ENCODE results near the gene GDF3. TPM values are rescaled to one million over a fixed set of nuclear protein-coding genes. Genes with fewer than 3 reads are reported as not detected.
"Not testable (repeated sequence)": the region's sequence is repeated elsewhere in the genome, so short reads cannot be mapped to it uniquely, and the experiment has no call there.

GDF3 gene
- polyA plus RNA-seq, result under 1 TPM in 1 of 2 donors, not detected in 1; 0.02 TPM

DNA sequence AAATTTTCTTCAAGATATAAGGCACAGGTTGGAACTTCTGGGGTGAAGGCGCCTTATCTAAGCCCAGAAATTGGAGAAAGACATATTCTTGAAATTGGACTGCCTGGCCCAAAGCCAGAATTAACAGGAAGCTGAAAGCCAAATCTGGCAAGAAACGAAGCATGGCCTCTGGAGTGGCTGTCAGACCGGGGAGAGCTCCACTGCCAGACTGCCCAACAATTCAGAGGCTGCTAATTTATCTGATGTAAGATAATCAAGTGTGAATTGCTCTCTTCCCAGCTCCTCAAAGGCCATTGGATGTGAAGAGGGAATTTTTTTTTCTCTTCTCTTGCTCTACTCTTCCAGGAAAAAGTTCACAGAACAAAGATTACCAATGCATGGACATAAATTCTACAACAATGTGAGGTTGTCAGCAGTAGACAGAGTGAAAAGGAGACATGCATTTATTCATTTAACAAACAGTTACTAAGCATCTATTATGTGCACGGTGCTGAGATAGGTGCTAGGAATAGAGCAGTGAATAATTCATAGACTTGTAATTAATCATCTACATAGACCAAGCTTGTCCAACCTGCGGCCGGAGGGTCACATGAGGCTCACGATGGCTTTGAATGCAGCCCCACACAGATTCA is at the start of gene GDF3:
Gene GDF3, minus strand, starts transcription at position 210 of the 632 bp plus-strand sequence. Its CDS starts 47 bp downstream, at position 163.
- Histone ChIP-seq H3K36me3 (ENCODE audit: control insufficient read depth in 2 of 2, insufficient read depth in 2 of 2, low read length in 1 of 2) (no peaks in the 10 kb centered on the region), H3K9me3 (ENCODE audit: control insufficient read depth in 2 of 2, insufficient read depth in 1 of 2, low read depth in 1 of 2, low read length in 1 of 2) (no peaks in the 10 kb centered on the region), H3K27ac (ENCODE audit: low read depth in 2 of 2, low read length in 1 of 2) (no peak within 1 kb of the TSS), H3K4me1 (ENCODE audit: control insufficient read depth in 2 of 2, insufficient read depth in 2 of 2, low read length in 1 of 2) (no peaks in the 10 kb centered on the region), H3K27me3 (ENCODE audit: control insufficient read depth in 1 of 2, insufficient read depth in 2 of 2, low read length in 2 of 2) (no peaks in the 10 kb centered on the region), H3K4me3 (ENCODE audit: low read depth in 1 of 2, low read length in 2 of 2) (no peak within 1 kb of the TSS)
- 40 to 43% methylated on average over 7 of the region's 7 CpGs for WGBS, 2 donors

DNA sequence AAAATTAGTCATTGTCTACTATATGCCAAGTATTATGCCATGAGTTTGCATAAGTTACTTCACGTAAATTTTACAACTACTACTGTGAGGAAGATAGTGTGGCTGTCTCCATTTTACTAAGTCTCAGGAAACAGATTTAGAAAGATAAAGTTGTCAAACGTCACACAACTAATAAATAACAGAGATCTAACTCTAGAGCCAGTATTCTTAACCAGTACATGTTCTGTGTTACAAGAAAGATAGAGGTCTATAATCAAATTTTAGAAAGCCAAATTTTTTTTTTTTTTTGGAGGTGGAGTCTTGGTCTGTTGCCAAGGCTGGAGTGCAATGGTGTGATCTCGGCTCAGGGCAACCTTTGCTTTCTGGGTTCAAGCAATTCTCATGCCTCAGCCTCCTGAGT is 37.4 kb upstream of the GDF3 start:
- 50 to 65% methylated on average over 3 of the region's 3 CpGs for whole genome bisulfite sequencing, 2 donors
- Histone ChIP-seq H3K27ac (ENCODE audit: low read depth in 2 of 2, low read length in 1 of 2) (no peak overlapping the region), H3K9me3 (ENCODE audit: control insufficient read depth in 2 of 2, insufficient read depth in 1 of 2, low read depth in 1 of 2, low read length in 1 of 2) (no peaks in the 10 kb centered on the region), H3K27me3 (ENCODE audit: control insufficient read depth in 1 of 2, insufficient read depth in 2 of 2, low read length in 2 of 2) (no peaks in the 10 kb centered on the region), H3K4me1 (ENCODE audit: control insufficient read depth in 2 of 2, insufficient read depth in 2 of 2, low read length in 1 of 2) (no peaks in the 10 kb centered on the region), H3K4me3 (ENCODE audit: low read depth in 1 of 2, low read length in 2 of 2) (no peak overlapping the region), H3K36me3 (ENCODE audit: control insufficient read depth in 2 of 2, insufficient read depth in 2 of 2, low read length in 1 of 2) (no peaks in the 10 kb centered on the region)

DNA sequence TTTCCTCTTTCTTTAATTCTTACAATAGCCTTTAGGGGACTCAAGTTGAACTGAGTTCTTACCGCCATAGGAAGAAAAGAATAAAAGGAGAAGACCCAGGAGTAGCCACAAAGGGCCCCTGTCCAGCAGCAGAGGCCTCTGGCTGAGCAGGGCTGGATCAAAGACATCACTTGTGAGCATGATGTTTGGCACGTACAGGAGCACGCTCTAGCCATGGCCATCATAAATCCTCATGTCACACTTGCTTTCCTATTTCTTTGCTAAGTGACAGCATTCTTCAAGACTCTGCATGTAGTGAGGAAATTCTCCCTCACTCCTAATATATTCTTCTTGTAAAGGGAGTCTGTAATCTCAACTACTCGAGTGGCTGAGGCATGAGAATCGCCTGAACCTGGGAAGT is 35.9 kb upstream of the GDF3 start:
- H3K36me3 ChIP-seq (ENCODE audit: control insufficient read depth in 2 of 2, insufficient read depth in 2 of 2, low read length in 1 of 2), result no peaks in the 10 kb centered on the region
- no peaks in the 10 kb centered on the region for H3K27me3 ChIP-seq (ENCODE audit: control insufficient read depth in 1 of 2, insufficient read depth in 2 of 2, low read length in 2 of 2)
- H3K4me3 ChIP-seq (ENCODE audit: low read depth in 1 of 2, low read length in 2 of 2), result no peak overlapping the region
- H3K4me1 ChIP-seq (ENCODE audit: control insufficient read depth in 2 of 2, insufficient read depth in 2 of 2, low read length in 1 of 2), result no peaks in the 10 kb centered on the region
- H3K9me3 ChIP-seq (ENCODE audit: control insufficient read depth in 2 of 2, insufficient read depth in 1 of 2, low read depth in 1 of 2, low read length in 1 of 2), result no peaks in the 10 kb centered on the region
- 35 to 37% methylated on average over 5 of the region's 5 CpGs for WGBS, 2 donors
- H3K27ac ChIP-seq (ENCODE audit: low read depth in 2 of 2, low read length in 1 of 2), result no peak overlapping the region

DNA sequence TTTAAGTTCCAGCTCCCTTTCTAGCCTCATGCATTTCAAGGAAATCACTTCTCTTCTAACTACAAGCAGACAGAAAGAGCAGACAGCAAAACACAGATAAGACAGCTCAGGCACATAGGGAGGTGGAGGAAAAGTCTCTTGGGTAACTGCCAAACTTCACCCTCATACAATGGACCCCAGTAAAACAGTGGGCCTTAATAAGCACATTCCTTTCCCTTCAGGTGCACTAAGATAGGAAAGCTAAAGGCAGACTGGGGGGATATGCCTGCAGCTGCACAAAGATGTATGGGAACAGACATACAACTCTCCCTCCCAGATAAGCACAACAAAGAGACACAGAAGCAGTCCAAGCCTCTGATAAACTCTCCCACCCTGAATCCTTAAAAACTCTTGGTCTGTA is 35.4 kb upstream of the GDF3 start:
- H3K4me1 ChIP-seq (ENCODE audit: control insufficient read depth in 2 of 2, insufficient read depth in 2 of 2, low read length in 1 of 2); H3K9me3 ChIP-seq (ENCODE audit: control insufficient read depth in 2 of 2, insufficient read depth in 1 of 2, low read depth in 1 of 2, low read length in 1 of 2); H3K4me3 ChIP-seq (ENCODE audit: low read depth in 1 of 2, low read length in 2 of 2); H3K36me3 ChIP-seq (ENCODE audit: control insufficient read depth in 2 of 2, insufficient read depth in 2 of 2, low read length in 1 of 2); H3K27me3 ChIP-seq (ENCODE audit: control insufficient read depth in 1 of 2, insufficient read depth in 2 of 2, low read length in 2 of 2); H3K27ac ChIP-seq (ENCODE audit: low read depth in 2 of 2, low read length in 1 of 2): not testable (repeated sequence)

DNA sequence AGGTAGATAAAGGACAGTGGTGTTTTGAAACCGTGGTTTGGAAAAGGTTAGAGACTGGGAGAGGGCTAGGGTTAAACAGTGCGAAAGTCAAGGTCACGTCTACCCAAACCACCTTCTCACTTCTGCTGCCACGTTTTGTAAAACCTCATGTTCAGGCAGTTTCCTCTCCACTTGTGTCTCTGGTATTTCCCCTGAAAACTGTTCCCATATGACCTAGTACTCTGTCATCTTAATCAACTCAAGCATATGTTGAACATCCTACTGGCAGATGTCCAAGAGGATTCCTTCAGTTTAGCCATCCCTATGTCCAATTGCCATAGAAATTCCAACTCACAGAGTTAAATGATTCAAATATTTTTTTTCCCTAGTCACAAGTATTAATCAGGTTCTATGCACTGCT is 34.2 kb upstream of the GDF3 start:
- no peaks in the 10 kb centered on the region for H3K27me3 ChIP-seq (ENCODE audit: control insufficient read depth in 1 of 2, insufficient read depth in 2 of 2, low read length in 2 of 2)
- H3K9me3 ChIP-seq (ENCODE audit: control insufficient read depth in 2 of 2, insufficient read depth in 1 of 2, low read depth in 1 of 2, low read length in 1 of 2), result no peaks in the 10 kb centered on the region
- H3K36me3 ChIP-seq (ENCODE audit: control insufficient read depth in 2 of 2, insufficient read depth in 2 of 2, low read length in 1 of 2), result no peaks in the 10 kb centered on the region
- no peak overlapping the region for H3K27ac ChIP-seq (ENCODE audit: low read depth in 2 of 2, low read length in 1 of 2)
- H3K4me3 ChIP-seq (ENCODE audit: low read depth in 1 of 2, low read length in 2 of 2), result no peak overlapping the region
- H3K4me1 ChIP-seq (ENCODE audit: control insufficient read depth in 2 of 2, insufficient read depth in 2 of 2, low read length in 1 of 2), result no peaks in the 10 kb centered on the region
- 53 to 58% methylated on average over 4 of the region's 4 CpGs for WGBS, 2 donors

DNA sequence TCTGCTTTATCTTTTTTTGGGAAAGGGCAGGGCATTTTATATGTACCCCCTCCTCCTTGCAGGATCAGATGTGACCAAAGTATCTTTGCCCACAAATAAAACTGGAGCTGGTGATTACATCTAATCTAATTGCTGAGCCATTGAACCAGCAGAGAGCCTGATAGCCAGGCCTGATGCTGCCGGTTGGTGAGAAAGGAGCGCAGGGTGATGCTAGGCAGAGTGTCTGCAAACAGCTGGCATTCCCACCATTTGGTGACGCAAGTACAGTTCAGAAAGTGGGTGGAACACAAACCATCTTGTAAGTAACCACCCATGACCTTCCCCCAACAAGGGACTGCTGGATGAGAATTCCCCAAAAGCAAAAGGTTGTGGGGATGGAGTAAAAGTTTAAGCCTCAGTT is 28.4 kb upstream of the GDF3 start:
- H3K4me3 ChIP-seq (ENCODE audit: low read depth in 1 of 2, low read length in 2 of 2), result no peak overlapping the region
- WGBS, 2 donors, result 53 to 85% methylated on average over 3 of the region's 3 CpGs

DNA sequence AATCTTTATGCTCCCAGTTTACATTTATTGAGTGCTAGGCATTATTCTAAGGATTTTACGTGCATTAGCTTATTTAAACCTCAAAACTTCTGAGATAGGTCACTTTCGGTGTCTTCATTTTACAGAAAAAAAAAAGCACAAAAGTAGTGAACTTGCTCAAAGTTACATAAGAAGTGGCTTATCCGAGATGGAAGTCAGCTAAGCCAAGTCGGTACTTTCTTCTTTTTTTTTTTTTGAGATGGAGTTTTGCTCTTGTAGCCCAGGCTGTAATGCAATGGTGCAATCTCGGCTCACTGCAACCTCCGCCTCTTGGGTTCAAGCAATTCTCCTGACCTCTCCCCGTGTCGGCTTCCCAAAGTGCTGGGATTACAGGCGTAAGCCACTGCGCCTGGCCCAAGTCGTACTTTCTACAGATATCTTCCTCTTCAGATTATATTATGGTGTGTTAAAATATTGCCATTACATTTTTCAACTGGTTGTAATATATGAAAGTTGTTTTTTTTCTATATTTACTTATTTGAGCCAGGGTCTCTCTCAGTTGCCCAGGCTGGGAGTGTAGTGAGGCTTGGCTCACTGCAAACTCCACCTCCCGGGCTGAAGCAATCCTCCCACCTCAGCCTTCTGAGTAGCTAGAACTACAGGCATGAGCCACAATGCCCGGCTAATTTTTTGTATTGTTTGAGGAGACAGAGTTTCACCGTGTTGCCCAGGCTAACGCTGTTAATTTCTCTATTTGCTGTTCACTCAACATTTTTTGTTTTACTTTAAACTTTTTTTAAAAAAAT is 24.6 kb upstream of the GDF3 start:
- Histone ChIP-seq H3K36me3 (ENCODE audit: control insufficient read depth in 2 of 2, insufficient read depth in 2 of 2, low read length in 1 of 2) (no peaks in the 10 kb centered on the region), H3K27ac (ENCODE audit: low read depth in 2 of 2, low read length in 1 of 2) (no peak overlapping the region), H3K4me1 (ENCODE audit: control insufficient read depth in 2 of 2, insufficient read depth in 2 of 2, low read length in 1 of 2) (no peaks in the 10 kb centered on the region), H3K27me3 (ENCODE audit: control insufficient read depth in 1 of 2, insufficient read depth in 2 of 2, low read length in 2 of 2) (no peaks in the 10 kb centered on the region), H3K4me3 (ENCODE audit: low read depth in 1 of 2, low read length in 2 of 2) (no peak overlapping the region), H3K9me3 (ENCODE audit: control insufficient read depth in 2 of 2, insufficient read depth in 1 of 2, low read depth in 1 of 2, low read length in 1 of 2) (no peaks in the 10 kb centered on the region)
- WGBS, 2 donors, result 66 to 68% methylated on average over 15 of the region's 15 CpGs

More for the DNA sequence above, 28.4 kb upstream of the GDF3 start:
- Histone ChIP-seq H3K9me3 (ENCODE audit: control insufficient read depth in 2 of 2, insufficient read depth in 1 of 2, low read depth in 1 of 2, low read length in 1 of 2) (no peaks in the 10 kb centered on the region), H3K27me3 (ENCODE audit: control insufficient read depth in 1 of 2, insufficient read depth in 2 of 2, low read length in 2 of 2) (no peaks in the 10 kb centered on the region), H3K27ac (ENCODE audit: low read depth in 2 of 2, low read length in 1 of 2) (no peak overlapping the region), H3K36me3 (ENCODE audit: control insufficient read depth in 2 of 2, insufficient read depth in 2 of 2, low read length in 1 of 2) (no peaks in the 10 kb centered on the region), H3K4me1 (ENCODE audit: control insufficient read depth in 2 of 2, insufficient read depth in 2 of 2, low read length in 1 of 2) (no peaks in the 10 kb centered on the region)

DNA sequence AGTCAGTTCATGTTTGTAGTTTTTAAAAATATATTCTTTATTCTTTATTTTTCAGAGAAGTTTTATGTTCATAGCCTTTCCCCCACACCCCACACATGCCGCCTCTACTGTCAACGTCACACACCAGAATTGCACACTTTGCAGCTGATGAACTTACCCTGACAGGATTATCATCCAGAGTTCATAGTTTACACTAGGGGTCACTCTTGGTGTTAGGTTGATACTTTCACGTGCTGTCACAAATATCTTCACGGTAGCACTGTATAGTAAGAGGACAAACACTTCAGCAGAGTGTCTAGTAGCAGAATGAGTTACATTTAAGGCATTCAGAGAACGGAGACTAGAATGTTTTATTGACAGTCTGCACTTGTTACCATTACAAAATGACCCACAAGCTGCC is 20.8 kb upstream of the GDF3 start:
- no peaks in the 10 kb centered on the region for H3K27me3 ChIP-seq (ENCODE audit: control insufficient read depth in 1 of 2, insufficient read depth in 2 of 2, low read length in 2 of 2)
- no peaks in the 10 kb centered on the region for H3K4me1 ChIP-seq (ENCODE audit: control insufficient read depth in 2 of 2, insufficient read depth in 2 of 2, low read length in 1 of 2)
- WGBS, 2 donors, result 10 to 18% methylated on average over 5 of the region's 5 CpGs
- no peaks in the 10 kb centered on the region for H3K36me3 ChIP-seq (ENCODE audit: control insufficient read depth in 2 of 2, insufficient read depth in 2 of 2, low read length in 1 of 2)
- H3K4me3 ChIP-seq (ENCODE audit: low read depth in 1 of 2, low read length in 2 of 2), result no peak overlapping the region
- no peaks in the 10 kb centered on the region for H3K9me3 ChIP-seq (ENCODE audit: control insufficient read depth in 2 of 2, insufficient read depth in 1 of 2, low read depth in 1 of 2, low read length in 1 of 2)
- H3K27ac ChIP-seq (ENCODE audit: low read depth in 2 of 2, low read length in 1 of 2), result no peak overlapping the region

DNA sequence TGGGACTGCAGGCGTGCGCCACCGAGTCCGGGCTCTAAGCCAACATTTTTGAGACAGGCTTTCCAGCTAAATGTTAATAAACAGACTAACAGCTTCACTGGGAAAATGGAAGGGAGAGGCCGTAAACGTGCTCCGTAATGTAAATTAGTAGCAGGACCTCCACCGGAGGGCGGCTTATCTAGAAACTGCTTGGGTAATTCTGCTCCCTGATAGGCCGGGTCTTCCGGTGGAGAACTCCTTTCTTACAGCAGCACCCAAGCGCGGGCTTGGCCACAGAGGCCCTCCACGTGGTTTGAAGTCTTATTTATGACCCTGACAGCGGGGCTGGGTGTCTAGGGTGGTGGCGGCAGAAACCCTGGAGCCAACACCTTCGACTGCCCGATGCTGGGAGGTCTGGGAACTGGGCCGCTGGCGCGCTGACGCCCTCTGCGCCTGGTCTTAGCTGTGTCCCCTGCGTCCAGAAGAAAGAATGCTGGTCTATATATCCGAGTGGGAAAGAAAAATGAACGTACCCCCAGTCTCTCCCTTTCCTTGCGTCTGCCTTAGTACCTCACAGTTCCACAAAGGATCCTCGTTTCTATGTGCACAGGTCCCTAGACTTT is 17.4 kb upstream of the GDF3 start:
- Histone ChIP-seq H3K27ac (ENCODE audit: low read depth in 2 of 2, low read length in 1 of 2) (no peak overlapping the region), H3K4me1 (ENCODE audit: control insufficient read depth in 2 of 2, insufficient read depth in 2 of 2, low read length in 1 of 2) (no peaks in the 10 kb centered on the region), H3K9me3 (ENCODE audit: control insufficient read depth in 2 of 2, insufficient read depth in 1 of 2, low read depth in 1 of 2, low read length in 1 of 2) (no peaks in the 10 kb centered on the region), H3K27me3 (ENCODE audit: control insufficient read depth in 1 of 2, insufficient read depth in 2 of 2, low read length in 2 of 2) (no peaks in the 10 kb centered on the region), H3K4me3 (ENCODE audit: low read depth in 1 of 2, low read length in 2 of 2) (no peak overlapping the region), H3K36me3 (ENCODE audit: control insufficient read depth in 2 of 2, insufficient read depth in 2 of 2, low read length in 1 of 2) (no peaks in the 10 kb centered on the region)
- 91 to 92% methylated on average over 28 of the region's 28 CpGs for WGBS, 2 donors

All from esophagus (tissue), 2 donors.